ENCODE measurements around the gene TMEM167A.
"Not testable (repeated sequence)": the region's sequence is repeated elsewhere in the genome, so short reads cannot be mapped to it uniquely, and the experiment has no call there.

TMEM167A gene

GRCh38 chr5:83085106-83085505, 7.9 kb upstream of the TMEM167A start:
- peak; percentile 77 for DNase-seq

DNA sequence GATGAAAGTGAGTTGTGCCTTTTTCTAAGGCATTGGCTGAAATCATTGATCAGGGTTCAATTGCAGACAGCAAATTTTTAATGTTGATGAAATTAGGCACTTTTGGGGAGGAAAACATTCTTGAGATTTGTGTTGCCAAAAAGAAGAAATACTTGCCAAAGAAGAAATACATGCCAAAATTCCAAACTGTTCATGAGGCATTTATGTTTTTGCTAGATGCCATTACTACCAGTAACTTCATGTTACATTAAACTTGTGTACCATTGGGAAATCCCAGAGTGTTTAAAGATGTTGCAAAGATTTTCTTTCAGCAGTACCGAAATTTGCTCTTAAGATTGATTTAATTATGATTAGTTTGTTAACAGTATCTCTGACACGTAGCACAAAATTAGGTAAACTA, 7.1 kb upstream of the TMEM167A start:
- DNase-seq: no peak

DNA sequence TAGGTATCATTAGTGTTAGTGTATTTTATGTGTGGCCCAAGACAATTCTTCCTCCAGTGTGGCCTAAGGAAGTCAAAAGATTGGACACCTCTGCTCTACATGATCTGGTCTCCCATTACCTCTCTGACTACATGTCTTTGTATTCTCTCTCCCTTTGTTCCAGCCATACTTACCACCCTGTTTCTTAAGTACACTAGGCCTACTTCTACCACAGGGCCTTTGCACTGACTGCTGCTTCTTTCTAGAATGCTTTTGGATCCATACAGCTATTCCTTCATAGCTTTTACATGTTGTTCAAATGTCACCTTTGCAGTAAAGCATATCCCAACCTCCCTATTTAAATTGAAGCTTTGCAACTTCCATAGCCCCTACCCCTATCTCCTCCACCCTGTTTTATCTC, 5.6 kb upstream of the TMEM167A start:
- DNase-seq: no peak

- peak; percentile 58 for DNase-seq
These were observed 568 bp upstream of the TMEM167A start for GRCh38 chr5:83077662-83078261.

GRCh38 chr5:83072966-83073365, 4.2 kb downstream of the TMEM167A start:
- no peak for DNase-seq

DNA sequence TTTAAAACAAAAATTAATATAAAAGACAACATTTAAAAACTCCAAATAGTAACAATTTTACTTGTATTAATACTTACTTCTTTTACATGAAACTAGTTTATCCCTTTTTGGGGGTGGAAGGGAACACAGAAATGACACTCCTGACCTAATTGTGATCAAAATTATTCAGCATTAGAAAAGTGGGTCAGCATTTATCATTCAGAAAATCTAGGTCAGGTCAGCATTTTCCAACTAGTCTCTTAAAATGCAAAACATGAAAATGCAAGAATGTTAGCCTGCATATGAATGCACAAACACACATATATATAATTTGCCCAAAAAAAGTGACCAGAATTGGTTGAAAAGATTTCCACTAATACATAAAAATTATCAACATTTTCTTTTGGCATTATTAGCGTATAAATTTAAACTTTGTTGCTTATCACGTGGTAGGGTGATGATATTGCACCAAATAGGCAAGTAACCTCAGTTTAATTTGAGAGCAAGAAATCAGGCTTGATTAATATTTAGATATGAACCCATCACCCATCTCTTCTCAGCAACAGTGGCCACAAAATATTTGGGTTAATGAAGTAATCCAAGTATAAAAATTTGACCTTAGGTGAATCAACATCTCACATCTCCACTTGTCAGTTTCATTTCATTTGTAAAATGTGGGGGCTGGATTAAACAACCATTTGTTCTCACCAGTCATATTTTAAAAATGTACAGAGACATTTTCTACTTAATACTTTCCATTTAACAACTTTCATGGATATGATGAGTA, 5.7 kb downstream of the TMEM167A start:
- DNase-seq: no peak

DNA sequence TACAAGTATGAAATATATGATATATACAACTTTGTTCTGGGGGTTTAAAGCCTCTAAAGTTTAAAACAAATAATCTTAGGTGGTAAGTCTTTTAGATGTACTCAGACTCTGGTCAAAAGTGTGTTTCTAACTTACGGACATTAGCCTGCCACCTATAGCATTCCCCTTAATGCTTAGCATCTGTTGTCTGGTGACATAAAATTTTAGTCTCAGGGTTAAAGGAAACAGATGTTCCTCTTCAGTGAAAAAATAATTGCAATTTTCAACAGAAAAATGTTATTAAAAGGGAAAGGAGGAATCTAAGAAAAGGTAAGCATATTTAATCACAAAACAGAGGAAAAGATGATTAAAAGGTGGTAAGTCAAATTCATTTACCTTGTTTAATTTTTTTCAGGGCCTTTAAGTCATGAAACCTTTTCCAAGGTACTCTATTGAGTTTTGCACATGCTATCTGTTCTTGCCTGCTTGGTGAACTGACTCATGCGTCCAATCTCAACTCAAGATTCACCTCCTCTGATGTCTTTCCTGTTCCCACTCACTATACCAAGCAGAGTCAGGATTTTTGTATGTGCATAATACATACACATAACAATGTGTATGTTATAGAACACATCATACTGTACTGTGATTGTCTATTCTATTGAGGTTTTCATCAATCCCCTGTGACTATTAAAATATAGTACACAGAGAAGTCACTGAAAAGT, 7.9 kb downstream of the TMEM167A start:
- no peak for DNase-seq

DNA sequence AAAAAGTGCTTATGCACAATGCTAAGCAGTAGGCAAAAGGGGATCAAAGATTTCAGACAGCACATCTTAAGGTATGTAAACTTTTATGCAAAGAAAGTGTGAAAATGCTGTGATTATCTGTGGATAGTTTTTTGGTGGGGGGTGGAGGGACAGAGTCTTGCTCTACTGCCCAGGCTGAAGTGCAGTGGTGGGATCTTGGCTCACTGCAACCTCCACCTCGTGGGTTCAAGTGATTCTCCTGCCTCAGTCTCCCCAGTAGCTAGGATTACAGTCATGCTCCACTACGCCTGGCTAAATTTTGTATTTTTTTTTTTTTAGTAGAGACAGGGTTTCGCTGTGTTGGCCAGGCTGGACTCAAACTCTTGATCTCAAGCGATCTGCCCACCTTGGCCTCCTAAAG, 9.8 kb downstream of the TMEM167A start:
- not testable (repeated sequence) for DNase-seq

GRCh38 chr5:83066548-83067110, 10.6 kb downstream of the TMEM167A start:
- no peak for DNase-seq

- DNase-seq: no peak
These were observed 17.9 kb downstream of the TMEM167A start for GRCh38 chr5:83059341-83059740.

- no peak for DNase-seq
These were observed 18.5 kb downstream of the TMEM167A start for GRCh38 chr5:83058726-83059125.

DNA sequence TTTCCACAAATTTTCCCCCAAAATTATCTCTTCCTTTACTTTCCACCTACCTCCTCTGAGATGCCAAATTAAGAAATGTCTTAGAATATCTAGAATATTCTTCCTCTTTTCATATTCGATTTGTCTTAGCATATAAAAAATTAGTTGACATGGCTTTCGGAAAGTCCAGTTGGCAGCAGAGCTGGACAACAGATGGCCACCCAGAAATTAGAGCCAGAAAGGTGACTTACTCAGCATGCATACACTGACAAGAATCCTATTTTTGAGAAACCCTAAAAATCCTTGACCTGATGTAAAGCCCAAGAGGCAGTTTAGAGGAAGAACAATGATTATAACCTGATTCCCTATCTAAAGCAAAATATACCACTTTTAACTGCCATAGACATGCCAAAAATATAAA, 22.0 kb downstream of the TMEM167A start:
- DNase-seq: no peak

DNA sequence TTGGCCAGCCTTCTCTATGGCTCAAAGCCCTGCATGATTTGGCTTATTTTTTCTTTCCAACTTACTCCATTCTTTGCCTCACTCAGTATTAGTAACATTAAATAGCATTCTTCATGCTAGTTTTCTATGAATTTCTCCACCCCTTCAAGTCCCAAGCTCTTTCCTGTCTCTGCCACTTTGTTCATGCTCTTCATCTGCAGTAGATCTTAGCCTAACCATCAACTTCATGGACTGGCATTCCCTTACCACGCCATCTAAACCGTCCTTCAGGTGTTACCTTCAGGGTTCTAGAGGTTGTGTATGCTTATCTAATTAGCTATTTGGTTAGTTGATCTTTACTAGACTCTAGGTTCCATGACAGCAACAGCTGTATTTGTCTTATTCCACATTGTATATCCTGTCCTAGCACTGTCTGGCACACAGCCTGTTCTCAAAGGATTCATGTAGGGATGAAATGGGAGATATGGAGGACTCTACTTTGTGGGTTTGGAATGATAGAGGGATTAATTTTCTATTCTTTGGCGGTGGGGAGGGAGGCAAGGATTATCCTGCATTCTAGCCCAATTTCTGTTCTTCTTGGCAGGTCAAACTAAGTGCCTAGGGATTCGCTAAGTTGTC, 26.4 kb downstream of the TMEM167A start:
- DNase-seq: peak; percentile 27

DNA sequence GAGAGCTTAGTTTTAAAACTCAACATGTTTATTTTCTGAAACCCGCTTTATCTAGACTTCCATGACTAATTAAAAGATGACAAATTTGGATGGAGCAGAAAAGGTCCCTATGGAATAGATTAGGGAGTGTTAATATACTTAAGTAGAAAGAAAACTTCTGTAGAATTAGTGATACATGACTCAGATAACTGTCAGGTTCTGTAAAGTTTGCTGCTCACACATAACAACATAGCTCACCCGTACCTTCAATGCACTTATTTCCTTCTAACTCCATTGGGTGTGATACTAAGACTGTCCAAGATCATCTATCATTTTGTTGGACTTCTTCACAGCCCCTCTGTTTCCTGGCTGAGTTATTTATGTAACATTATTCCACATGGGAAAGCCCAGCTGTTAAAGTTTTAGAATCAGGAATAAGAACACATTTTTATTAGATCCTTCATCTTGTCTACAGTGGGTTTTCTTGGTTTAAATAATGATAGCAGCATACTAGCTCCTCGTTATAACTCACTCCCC, 27.8 kb downstream of the TMEM167A start:
- DNase-seq: no peak

DNA sequence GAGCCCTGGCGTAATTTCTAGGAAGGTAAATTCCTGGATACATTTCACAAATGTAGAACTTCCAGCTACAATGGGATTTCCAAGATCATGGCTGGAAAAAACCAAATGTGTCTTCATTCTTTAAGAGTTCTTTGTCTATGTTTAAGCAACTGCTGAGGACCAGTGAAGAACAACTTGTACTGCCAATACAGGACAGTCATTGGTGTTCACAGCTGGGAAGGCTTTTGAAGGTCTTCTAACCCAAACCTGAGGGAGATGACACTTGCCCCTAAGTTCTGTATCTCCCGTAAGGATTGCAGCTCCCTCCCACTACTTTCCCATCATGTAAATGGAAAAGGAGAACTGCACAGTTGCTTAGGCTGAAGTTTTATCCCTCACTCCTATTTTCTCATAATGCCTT, 28.4 kb downstream of the TMEM167A start:
- no peak for DNase-seq

DNA sequence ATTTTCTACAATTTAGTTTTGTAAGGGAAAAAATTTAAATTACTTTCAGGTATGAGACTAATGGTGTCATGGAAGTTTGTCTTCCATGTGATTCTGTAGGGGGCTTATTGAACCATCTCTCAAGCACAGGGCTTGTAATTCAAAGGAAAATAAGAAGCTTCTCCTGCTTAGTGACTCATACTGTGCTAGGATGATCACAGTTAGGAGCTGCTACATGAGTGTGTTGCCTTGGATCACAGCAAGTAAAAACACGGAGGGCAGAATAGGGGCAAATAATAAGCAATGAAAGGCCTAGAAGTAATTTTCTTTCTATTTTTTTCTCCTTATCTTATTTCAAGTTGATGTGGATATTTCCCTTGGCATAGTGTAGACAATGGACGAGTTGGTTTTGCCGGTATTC, 28.9 kb downstream of the TMEM167A start:
- no peak for DNase-seq

GRCh38 chr5:83044926-83045325, 32.3 kb downstream of the TMEM167A start:
- DNase-seq: no peak

GRCh38 chr5:83042507-83042906, 34.7 kb downstream of the TMEM167A start:
- DNase-seq: no peak

DNA sequence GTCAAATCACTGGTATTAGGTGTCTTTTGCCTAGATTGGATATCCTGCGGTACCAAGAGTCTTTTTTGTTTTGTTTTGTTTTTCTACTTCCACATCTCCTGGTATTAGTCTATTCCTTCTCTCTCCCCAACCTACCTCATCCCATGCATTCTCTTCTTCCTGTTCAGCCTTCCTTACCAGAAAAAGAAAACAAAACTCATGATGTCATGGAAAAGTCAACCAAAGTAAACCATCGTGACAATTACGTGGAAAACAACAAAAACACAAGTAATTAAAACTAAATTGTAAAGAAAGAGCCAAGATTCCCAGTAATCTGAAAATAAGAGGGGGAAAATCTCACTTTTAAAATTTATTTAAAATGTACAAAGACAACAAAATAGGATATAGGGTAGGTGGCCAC, 38.3 kb downstream of the TMEM167A start:
- DNase-seq: no peak

DNA sequence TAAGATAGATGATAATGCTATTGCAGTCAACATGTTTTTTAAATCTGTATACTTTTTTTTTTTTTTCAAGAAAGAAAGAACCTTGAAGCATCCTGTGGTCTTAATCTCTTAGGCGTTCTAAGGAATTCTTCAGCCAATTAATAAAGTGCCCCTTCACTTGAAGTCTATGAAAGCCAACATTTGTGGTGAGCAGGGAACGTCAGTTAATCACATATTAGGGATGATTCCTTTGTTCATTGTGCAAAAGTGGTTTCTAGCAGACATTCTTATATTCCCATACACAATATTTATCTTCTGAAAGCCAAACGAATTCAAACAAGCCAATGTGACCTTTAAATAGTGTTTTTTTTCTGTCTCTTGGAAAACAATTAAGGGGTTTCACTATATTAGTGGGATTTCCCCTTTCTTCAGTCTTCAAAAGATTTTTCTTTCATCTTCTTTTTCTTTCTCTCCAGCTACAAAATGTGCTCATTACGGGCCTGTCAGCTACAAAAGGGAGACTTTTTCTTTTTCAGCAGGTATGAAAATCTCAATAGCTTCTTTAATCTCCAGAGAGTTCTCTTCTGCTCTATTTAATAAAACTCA, 40.1 kb downstream of the TMEM167A start:
- DNase-seq: no peak

DNA sequence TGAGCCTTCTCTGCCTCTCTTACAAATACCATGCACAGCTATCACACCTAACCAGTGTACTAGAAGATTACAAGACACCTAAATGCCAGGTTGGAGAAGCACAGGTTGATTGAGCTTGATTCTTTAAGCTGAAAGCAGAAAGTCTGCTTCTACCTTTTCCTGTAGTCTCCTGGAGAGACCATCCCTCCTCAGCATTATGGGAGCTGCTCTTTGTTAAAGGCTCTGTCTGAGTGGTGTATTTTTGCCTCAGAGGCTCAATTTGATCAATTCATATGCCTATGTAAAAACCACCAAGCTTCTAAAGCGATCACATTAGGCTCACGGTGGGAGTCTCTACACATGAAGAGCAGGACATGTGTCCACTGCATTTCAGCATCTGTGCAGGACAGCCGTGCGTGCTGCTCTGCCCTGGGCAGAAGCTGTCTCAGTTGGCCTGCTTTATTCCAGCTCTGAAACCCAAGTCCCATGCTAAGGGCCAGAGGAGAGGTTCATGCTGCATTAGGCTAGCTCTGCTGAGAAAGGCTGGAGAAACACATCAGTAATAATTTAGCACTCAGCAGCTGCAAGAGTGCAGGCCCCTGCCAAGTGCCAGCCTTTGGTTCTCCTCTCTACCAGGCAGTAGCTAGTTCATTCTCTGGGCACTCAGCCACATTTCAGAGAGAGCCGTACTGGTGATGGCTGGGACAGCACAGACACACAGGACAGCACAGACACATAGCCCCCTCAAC, 41.7 kb downstream of the TMEM167A start:
- DNase-seq: no peak
